Measurements from ENCODE around the gene AQP12A.
"Not testable (repeated sequence)": the region's sequence is repeated elsewhere in the genome, so short reads cannot be mapped to it uniquely, and the experiment has no call there.

AQP12A gene

GRCh38 chr2:240691631-240692420 lies at the start of gene AQP12A:
Gene AQP12A, plus strand, starts transcription at chr2:240691866. Its CDS starts 48 bp downstream, at chr2:240691914.
- DNase-seq, result not testable (repeated sequence)

GRCh38 chr2:240642061-240642805 lies 49.4 kb upstream of the AQP12A start:
- no peak for DNase-seq

GRCh38 chr2:240642806-240643092 lies 48.9 kb upstream of the AQP12A start:
- no peak for DNase-seq

- no peak for DNase-seq
Measured at GRCh38 chr2:240643093-240643810, 48.4 kb upstream of the AQP12A start.

GRCh38 chr2:240643811-240644150 lies 47.9 kb upstream of the AQP12A start:
- no peak for DNase-seq

GRCh38 chr2:240644171-240644651 lies 47.5 kb upstream of the AQP12A start:
- DNase-seq, result no peak

GRCh38 chr2:240644859-240645301 lies 46.8 kb upstream of the AQP12A start:
- DNase-seq, result no peak

GRCh38 chr2:240645346-240645745 lies 46.3 kb upstream of the AQP12A start:
- DNase-seq, result no peak

GRCh38 chr2:240645801-240646175 lies 45.9 kb upstream of the AQP12A start:
- DNase-seq, result no peak

- DNase-seq, result no peak
Measured at GRCh38 chr2:240646176-240646899, 45.3 kb upstream of the AQP12A start.

- DNase-seq, result no peak
Measured at GRCh38 chr2:240646900-240647502, 44.7 kb upstream of the AQP12A start.

- DNase-seq, result no peak
Measured at GRCh38 chr2:240647503-240648154, 44.0 kb upstream of the AQP12A start.

- no peak for DNase-seq
Measured at GRCh38 chr2:240648155-240648649, 43.5 kb upstream of the AQP12A start.

GRCh38 chr2:240648650-240649275 lies 42.9 kb upstream of the AQP12A start:
- DNase-seq, result no peak

- DNase-seq, result no peak
Measured at GRCh38 chr2:240649331-240649730, 42.3 kb upstream of the AQP12A start.

GRCh38 chr2:240650254-240650965 lies 41.3 kb upstream of the AQP12A start:
- DNase-seq, result no peak

GRCh38 chr2:240651185-240651584 lies 40.5 kb upstream of the AQP12A start:
- DNase-seq, result no peak

GRCh38 chr2:240655931-240656886 lies 35.5 kb upstream of the AQP12A start:
- no peak for DNase-seq

GRCh38 chr2:240659883-240660282 lies 31.8 kb upstream of the AQP12A start:
- not testable (repeated sequence) for DNase-seq
